Chondrocyte (in vitro differentiated cells): ENCODE measurements around the gene NCKAP1. TPM values are rescaled to one million over a fixed set of nuclear protein-coding genes. Genes with fewer than 3 reads are reported as not detected.
"Not testable (repeated sequence)": the region's sequence is repeated elsewhere in the genome, so short reads cannot be mapped to it uniquely, and the experiment has no call there.

Source experiments
- DNase-seq: peaks from one replicate; pipeline ENCODE4 v3.0.0; 2021; ENCODE audit warnings: mixed read lengths, low spot score
- H3K27ac Mint-ChIP-seq: one replicate; pipeline ENCODE4 v1.8.0; 2021; ENCODE audit warnings: mild to moderate bottlenecking, moderate library complexity, mixed read lengths; ENCODE audit not compliant: unreplicated experiment
- H3K27me3 Mint-ChIP-seq: 2 replicates; pipeline ENCODE4 v1.8.0; 2021; ENCODE audit warnings: low read depth, mixed read lengths
- H3K36me3 Mint-ChIP-seq: 2 replicates; pipeline ENCODE4 v1.8.0; 2021; ENCODE audit warnings: low read depth, mixed read lengths
- H3K4me1 Mint-ChIP-seq: 2 replicates; pipeline ENCODE4 v1.8.0; 2021; ENCODE audit warnings: low read depth, mild to moderate bottlenecking, mixed read lengths
- H3K4me3 Mint-ChIP-seq: one replicate; pipeline ENCODE4 v1.8.0; 2021; ENCODE audit warnings: mild to moderate bottlenecking, moderate library complexity, mixed read lengths; ENCODE audit not compliant: unreplicated experiment
- H3K9me3 Mint-ChIP-seq: 2 replicates; pipeline ENCODE4 v1.8.0; 2021; ENCODE audit warnings: low read depth, mixed read lengths
- CTCF ChIP-seq: fragments of 200-600 bp; sonication (generic); IDR thresholded peaks from 2 replicates; pipeline ENCODE4 v1.5.0; 2021; ENCODE audit warnings: antibody characterized with exemption, mild to moderate bottlenecking, moderate library complexity
- total RNA-seq: library from RNA; stranded (reverse); gene quantifications from 3 replicates; pipeline ENCODE4 v1.2.1, GENCODE V29; 2021

NCKAP1 gene
- total RNA-seq, 1 donor from 2014 or later = 189 TPM

- Mint-ChIP-seq H3K36me3 (peaks cover 31% of the 10 kb centered on the region), H3K9me3 (peaks cover 10% of the 10 kb centered on the region), H3K4me3 (no peak overlapping the region), H3K4me1 (peaks cover 8% of the 10 kb centered on the region), H3K27ac (peak overlapping the region; percentile 13), H3K27me3 (no peaks in the 10 kb centered on the region)
- no peak for DNase-seq
- no peak for TF ChIP-seq CTCF
Measured at GRCh38 chr2:182973441-182974352, 64.6 kb downstream of the NCKAP1 start.

GRCh38 chr2:182972548-182972942 is 65.7 kb downstream of the NCKAP1 start:
- DNase-seq = no peak
- Mint-ChIP-seq H3K36me3 (peaks cover 35% of the 10 kb centered on the region), H3K4me1 (peaks cover 8% of the 10 kb centered on the region), H3K27ac (no peak overlapping the region), H3K9me3 (peaks cover 10% of the 10 kb centered on the region), H3K27me3 (no peaks in the 10 kb centered on the region), H3K4me3 (no peak overlapping the region)
- TF ChIP-seq CTCF = no peak

- Mint-ChIP-seq H3K27ac (peak overlapping the region; percentile 46), H3K4me1 (peaks cover 8% of the 10 kb centered on the region), H3K9me3 (peaks cover 10% of the 10 kb centered on the region), H3K4me3 (no peak overlapping the region), H3K36me3 (peaks cover 39% of the 10 kb centered on the region), H3K27me3 (no peaks in the 10 kb centered on the region)
- no peak for TF ChIP-seq CTCF
- DNase-seq = no peak
Measured at GRCh38 chr2:182971820-182972547, 66.3 kb downstream of the NCKAP1 start.

- no peak for TF ChIP-seq CTCF
- H3K4me3 Mint-ChIP-seq = no peak overlapping the region
- peaks cover 11% of the 10 kb centered on the region for H3K4me1 Mint-ChIP-seq
- DNase-seq = no peak
- no peak overlapping the region for H3K27ac Mint-ChIP-seq
- peaks cover 46% of the 10 kb centered on the region for H3K36me3 Mint-ChIP-seq
- H3K9me3 Mint-ChIP-seq = peaks cover 10% of the 10 kb centered on the region
- H3K27me3 Mint-ChIP-seq = no peaks in the 10 kb centered on the region
Measured at GRCh38 chr2:182970486-182970885, 67.8 kb downstream of the NCKAP1 start.

GRCh38 chr2:182968493-182968892 is 69.8 kb downstream of the NCKAP1 start:
- Mint-ChIP-seq H3K4me1 (peaks cover 8% of the 10 kb centered on the region), H3K4me3 (no peak overlapping the region), H3K27ac (no peak overlapping the region), H3K36me3 (peaks cover 43% of the 10 kb centered on the region), H3K9me3 (peaks cover 10% of the 10 kb centered on the region), H3K27me3 (no peaks in the 10 kb centered on the region)
- DNase-seq = no peak
- TF ChIP-seq CTCF = no peak

- not testable (repeated sequence) for H3K27me3 Mint-ChIP-seq, H3K4me3 Mint-ChIP-seq, H3K27ac Mint-ChIP-seq, H3K4me1 Mint-ChIP-seq, H3K9me3 Mint-ChIP-seq, DNase-seq
- H3K36me3 Mint-ChIP-seq = peaks cover 35% of the 10 kb centered on the region
Measured at GRCh38 chr2:182966356-182966755, 71.9 kb downstream of the NCKAP1 start.
